Measurements from ENCODE around the gene CD7. TPM values are rescaled to one million over a fixed set of nuclear protein-coding genes. Genes with fewer than 3 reads are reported as not detected.
A peak's percentile ranks its signal among the peaks of the same experiment; 100 is the strongest.

Gene CD7
- total RNA-seq, 2 donors from 2014 or later: 620 to 646 TPM

- H3K27ac Mint-ChIP-seq: peak overlapping the region; percentile 100
- ATAC-seq (no peak), DNase-seq (ENCODE audit: low spot score in 2 of 2) (no peak)
- peaks cover 11 to 14% of the 10 kb centered on the region in 2 donors for H3K36me3 Mint-ChIP-seq
- no peaks in the 10 kb centered on the region for H3K9me3 Mint-ChIP-seq
Measured at GRCh38 chr17:82298538-82299421, 18.6 kb downstream of the CD7 start.

GRCh38 chr17:82297714-82298537 lies 19.5 kb downstream of the CD7 start:
- Mint-ChIP-seq H3K27ac (peak overlapping the region; percentile 100), H3K36me3 (peaks cover 6 to 14% of the 10 kb centered on the region in 2 donors), H3K9me3 (no peaks in the 10 kb centered on the region)
- ATAC-seq: peak; percentile 65 to 70
- peak; percentile 86 to 94 for DNase-seq (ENCODE audit: low spot score in 2 of 2)

GRCh38 chr17:82297280-82297713 lies 20.1 kb downstream of the CD7 start:
- Mint-ChIP-seq H3K27ac (peak overlapping the region; percentile 100), H3K36me3 (peaks cover 6 to 14% of the 10 kb centered on the region in 2 donors), H3K9me3 (no peaks in the 10 kb centered on the region)
- peak; percentile 82 to 97 for DNase-seq (ENCODE audit: low spot score in 2 of 2)
- peak; percentile 38 to 47 for ATAC-seq

GRCh38 chr17:82296511-82297279 lies 20.7 kb downstream of the CD7 start:
- H3K27ac Mint-ChIP-seq: peak overlapping the region; percentile 100
- no peak for DNase-seq (ENCODE audit: low spot score in 2 of 2)
- peaks cover 6 to 14% of the 10 kb centered on the region in 2 donors for H3K36me3 Mint-ChIP-seq
- no peak for ATAC-seq
- H3K9me3 Mint-ChIP-seq: no peaks in the 10 kb centered on the region

- Mint-ChIP-seq H3K36me3 (peaks cover 6 to 14% of the 10 kb centered on the region in 2 donors), H3K27ac (peak overlapping the region in 1 of 2 donors; percentile 18), H3K9me3 (no peaks in the 10 kb centered on the region)
- DNase-seq (ENCODE audit: low spot score in 2 of 2) (no peak), ATAC-seq (no peak)
Measured at GRCh38 chr17:82295472-82295814, 22.0 kb downstream of the CD7 start.

- Mint-ChIP-seq H3K9me3 (no peaks in the 10 kb centered on the region), H3K27ac (peak overlapping the region; percentile 18 to 88), H3K36me3 (peaks cover 6 to 10% of the 10 kb centered on the region in 2 donors)
- ATAC-seq (no peak), DNase-seq (ENCODE audit: low spot score in 2 of 2) (no peak)
Measured at GRCh38 chr17:82294064-82294773, 23.2 kb downstream of the CD7 start.

GRCh38 chr17:82292251-82293154 lies 24.9 kb downstream of the CD7 start:
- H3K36me3 Mint-ChIP-seq: peaks cover 0 to 10% of the 10 kb centered on the region in 2 donors
- ATAC-seq (peak; percentile 89 to 90), DNase-seq (ENCODE audit: low spot score in 2 of 2) (peak; percentile 90 to 96)
- peak overlapping the region; percentile 68 to 84 for H3K27ac Mint-ChIP-seq
- no peaks in the 10 kb centered on the region for H3K9me3 Mint-ChIP-seq

GRCh38 chr17:82291582-82292250 lies 25.7 kb downstream of the CD7 start:
- peak overlapping the region; percentile 84 to 86 for H3K27ac Mint-ChIP-seq
- H3K36me3 Mint-ChIP-seq: peaks cover 0 to 10% of the 10 kb centered on the region in 2 donors
- no peaks in the 10 kb centered on the region for H3K9me3 Mint-ChIP-seq
- no peak for DNase-seq (ENCODE audit: low spot score in 2 of 2)
- ATAC-seq: no peak

- peak overlapping the region; percentile 16 to 33 for H3K27ac Mint-ChIP-seq
- no peaks in the 10 kb centered on the region for H3K36me3 Mint-ChIP-seq
- no peak for DNase-seq (ENCODE audit: low spot score in 2 of 2)
- no peak for ATAC-seq
- no peaks in the 10 kb centered on the region for H3K9me3 Mint-ChIP-seq
Measured at GRCh38 chr17:82287868-82288801, 29.3 kb downstream of the CD7 start.

GRCh38 chr17:82287013-82287867 lies 30.2 kb downstream of the CD7 start:
- ATAC-seq: no peak
- Mint-ChIP-seq H3K9me3 (no peaks in the 10 kb centered on the region), H3K36me3 (no peaks in the 10 kb centered on the region), H3K27ac (peak overlapping the region; percentile 9 to 33)
- no peak for DNase-seq (ENCODE audit: low spot score in 2 of 2)

- no peak overlapping the region for H3K27ac Mint-ChIP-seq
- no peaks in the 10 kb centered on the region for H3K9me3 Mint-ChIP-seq
- ATAC-seq (no peak), DNase-seq (ENCODE audit: low spot score in 2 of 2) (no peak)
- H3K36me3 Mint-ChIP-seq: no peaks in the 10 kb centered on the region
Measured at GRCh38 chr17:82285141-82285540, 32.3 kb downstream of the CD7 start.

GRCh38 chr17:82283208-82283749 lies 34.1 kb downstream of the CD7 start:
- ATAC-seq (peak; percentile 74 to 80), DNase-seq (ENCODE audit: low spot score in 2 of 2) (no peak)
- Mint-ChIP-seq H3K9me3 (no peaks in the 10 kb centered on the region), H3K36me3 (no peaks in the 10 kb centered on the region), H3K27ac (peak overlapping the region in 1 of 2 donors; percentile 40)
